K562 (cell line): Measurements from ENCODE around the gene THADA. TPM values are rescaled to one million over a fixed set of nuclear protein-coding genes. Genes with fewer than 3 reads are reported as not detected.

Experiments
- ELF1 ChIP-seq: fragments of 200-800 bp; sonication (Bioruptor generic); IDR thresholded peaks from 2 replicates; pipeline ENCODE4 v1.6.1; 2016; ENCODE audit warnings: missing genetic modification characterization, missing compliant biosample characterization
- GTF2F1 ChIP-seq: IDR thresholded peaks from 2 replicates; pipeline ENCODE4 v1.6.1; 2011; ENCODE audit warnings: low read depth, low read length, improper control_type of control experiment
- MBD2 ChIP-seq: sonication (generic); IDR thresholded peaks from 2 replicates; pipeline ENCODE4 v1.6.1; 2016; ENCODE audit warnings: low read depth, borderline replicate concordance
- MEF2A ChIP-seq: IDR thresholded peaks from 2 replicates; pipeline ENCODE4 v1.6.1; 2011; ENCODE audit warnings: low read depth, mild to moderate bottlenecking, low read length, moderate library complexity; ENCODE audit not compliant: control insufficient read depth
- MIER1 ChIP-seq: fragments of 450-650 bp; IDR thresholded peaks from 2 replicates; pipeline ENCODE4 v1.6.1; 2016; ENCODE audit warnings: antibody characterized with exemption, mild to moderate bottlenecking, low read depth
- MXI1 ChIP-seq: IDR thresholded peaks from 2 replicates; pipeline ENCODE4 v1.6.1; 2011; ENCODE audit warnings: low read depth, mild to moderate bottlenecking, improper control_type of control experiment, low read length
- NR2C2 ChIP-seq, 2 experiments: fragments of 200-800 bp in 1 of 2; sonication (Bioruptor generic) in 1 of 2; sonication (generic) in 1 of 2; formaldehyde crosslinking in 1 of 2; IDR thresholded peaks; 2 replicates each; pipeline versions ENCODE4 v1.6.1 to v1.8.0; 2016 to 2022; ENCODE audit warnings: mild to moderate bottlenecking in 1 of 2, missing compliant biosample characterization in 1 of 2, missing genetic modification characterization in 1 of 2, missing genetic modification reagents in 1 of 2
- RBFOX2 ChIP-seq: fragments of 200-400 bp; formaldehyde crosslinking; IDR thresholded peaks from 2 replicates; pipeline ENCODE4 v1.6.1; 2017; ENCODE audit warnings: low read depth, mild to moderate bottlenecking, low read length, moderate library complexity
- RBM22 ChIP-seq: fragments of 200-400 bp; formaldehyde crosslinking; IDR thresholded peaks from 2 replicates; pipeline ENCODE4 v1.6.1; 2018; ENCODE audit warnings: low read length, low read depth; ENCODE audit not compliant: poor library complexity, severe bottlenecking
- TARDBP ChIP-seq: fragments of 450-650 bp; IDR thresholded peaks from 2 replicates; pipeline ENCODE4 v1.6.1; 2016
- ZNF174 ChIP-seq: fragments of 250-450 bp; sonication (Bioruptor Pico); IDR thresholded peaks from 2 replicates; pipeline ENCODE4 v1.4.0; 2020; ENCODE audit warnings: mild to moderate bottlenecking
- polyA plus RNA-seq, 8 experiments: library from polyadenylated mRNA; depleted of rRNA in 4 of 8; stranded (reverse) in 5 of 8; unstranded in 3 of 8; fragments of >200 nt; fragmentation: Nextera tagmentation in 2 of 8; fragmentation: Illumina TruSeq in 1 of 8; extraction: Ambion mirVana in 2 of 8; extraction: Trizol in 1 of 8; gene quantifications; 2 replicates each; pipeline versions ENCODE4 v1.2.1 to v1.2.3, GENCODE V29; 2011 to 2014; ENCODE audit warnings: inconsistent platforms in 1 of 8, missing spikeins in 1 of 8
- total RNA-seq, 7 experiments: library from RNA; depleted of rRNA in 6 of 7; stranded (reverse); fragments of >200 nt in 6 of 7; fragmentation: Illumina TruSeq in 2 of 7; extraction: Trizol in 2 of 7; gene quantifications; 2 replicates each; pipeline versions ENCODE4 v1.2.1 to v1.2.3, GENCODE V29; 2011 to 2021; ENCODE audit warnings: low replicate concordance in 1 of 7
- TF ChIP-seq, protein P1 (sequence below): sonication (generic); formaldehyde crosslinking; IDR thresholded peaks from 2 replicates; pipeline ENCODE4 v1.8.1; 2023; ENCODE audit warnings: mild to moderate bottlenecking, missing genetic modification reagents
- TF ChIP-seq, protein P2 (sequence below): fragments of 150-350 bp; conservative IDR thresholded peaks from 2 replicates; pipeline ENCODE4 v1.6.1; 2014; ENCODE audit warnings: low read length
- TF ChIP-seq, protein P3 (sequence below): sonication (generic); formaldehyde crosslinking; IDR thresholded peaks from 2 replicates; pipeline ENCODE4 v1.8.1; 2023; ENCODE audit warnings: missing genetic modification reagents, mild to moderate bottlenecking, borderline replicate concordance
- TF ChIP-seq, protein P4 (sequence below): fragments of 450-650 bp; formaldehyde crosslinking; IDR thresholded peaks from 2 replicates; pipeline ENCODE4 v1.4.0; 2022; ENCODE audit warnings: mild to moderate bottlenecking, moderate library complexity
- TF ChIP-seq, protein P5 (sequence below): sonication (generic); formaldehyde crosslinking; IDR thresholded peaks from 2 replicates; pipeline ENCODE4 v1.8.1; 2023; ENCODE audit warnings: mild to moderate bottlenecking, missing genetic modification reagents, moderate library complexity

Gene THADA
- total and polyA plus RNA-seq, 9 of the 15 experiments (the other 6 are each of a cell fraction or from before 2014, with no cell fraction given): 17.8 to 34.7 (median 31.9) TPM

DNA sequence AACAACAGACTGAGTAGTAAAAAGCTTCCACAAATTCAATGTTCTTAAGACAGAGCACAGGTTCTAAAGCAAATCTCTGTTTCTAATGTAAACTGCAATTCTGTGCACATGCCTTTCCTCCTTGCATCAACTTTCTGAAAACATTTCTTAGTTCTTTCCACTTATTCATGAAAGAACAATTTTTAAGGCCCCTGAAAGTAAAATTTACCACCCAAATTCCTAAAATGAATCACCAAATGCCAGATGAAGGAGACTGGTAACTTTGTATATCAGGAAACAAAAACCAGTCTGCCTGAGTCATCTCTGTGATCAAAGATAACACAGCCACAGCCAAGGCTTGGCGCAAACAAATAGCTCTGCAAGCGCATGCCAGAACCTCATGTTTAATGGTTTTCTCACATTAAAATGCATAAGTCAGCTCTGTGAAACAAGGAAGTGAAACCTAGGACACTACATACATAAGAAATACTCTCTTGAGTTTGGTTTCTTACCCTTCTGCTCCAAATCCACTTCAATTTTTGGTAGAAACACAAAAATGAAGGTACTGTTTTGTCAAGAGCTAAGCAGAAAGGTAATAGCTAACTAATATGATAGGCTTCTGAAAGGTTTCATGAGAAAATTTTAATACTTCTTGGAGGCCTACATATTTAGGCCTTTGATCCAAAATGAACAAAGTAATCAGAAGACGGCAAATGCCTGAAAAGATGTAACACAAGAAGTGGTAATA, 169.4 kb downstream of the THADA start (continued):
- TF ChIP-seq, protein P1, sequence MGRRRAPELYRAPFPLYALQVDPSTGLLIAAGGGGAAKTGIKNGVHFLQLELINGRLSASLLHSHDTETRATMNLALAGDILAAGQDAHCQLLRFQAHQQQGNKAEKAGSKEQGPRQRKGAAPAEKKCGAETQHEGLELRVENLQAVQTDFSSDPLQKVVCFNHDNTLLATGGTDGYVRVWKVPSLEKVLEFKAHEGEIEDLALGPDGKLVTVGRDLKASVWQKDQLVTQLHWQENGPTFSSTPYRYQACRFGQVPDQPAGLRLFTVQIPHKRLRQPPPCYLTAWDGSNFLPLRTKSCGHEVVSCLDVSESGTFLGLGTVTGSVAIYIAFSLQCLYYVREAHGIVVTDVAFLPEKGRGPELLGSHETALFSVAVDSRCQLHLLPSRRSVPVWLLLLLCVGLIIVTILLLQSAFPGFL: no peak
- TF ChIP-seq, protein P2, sequence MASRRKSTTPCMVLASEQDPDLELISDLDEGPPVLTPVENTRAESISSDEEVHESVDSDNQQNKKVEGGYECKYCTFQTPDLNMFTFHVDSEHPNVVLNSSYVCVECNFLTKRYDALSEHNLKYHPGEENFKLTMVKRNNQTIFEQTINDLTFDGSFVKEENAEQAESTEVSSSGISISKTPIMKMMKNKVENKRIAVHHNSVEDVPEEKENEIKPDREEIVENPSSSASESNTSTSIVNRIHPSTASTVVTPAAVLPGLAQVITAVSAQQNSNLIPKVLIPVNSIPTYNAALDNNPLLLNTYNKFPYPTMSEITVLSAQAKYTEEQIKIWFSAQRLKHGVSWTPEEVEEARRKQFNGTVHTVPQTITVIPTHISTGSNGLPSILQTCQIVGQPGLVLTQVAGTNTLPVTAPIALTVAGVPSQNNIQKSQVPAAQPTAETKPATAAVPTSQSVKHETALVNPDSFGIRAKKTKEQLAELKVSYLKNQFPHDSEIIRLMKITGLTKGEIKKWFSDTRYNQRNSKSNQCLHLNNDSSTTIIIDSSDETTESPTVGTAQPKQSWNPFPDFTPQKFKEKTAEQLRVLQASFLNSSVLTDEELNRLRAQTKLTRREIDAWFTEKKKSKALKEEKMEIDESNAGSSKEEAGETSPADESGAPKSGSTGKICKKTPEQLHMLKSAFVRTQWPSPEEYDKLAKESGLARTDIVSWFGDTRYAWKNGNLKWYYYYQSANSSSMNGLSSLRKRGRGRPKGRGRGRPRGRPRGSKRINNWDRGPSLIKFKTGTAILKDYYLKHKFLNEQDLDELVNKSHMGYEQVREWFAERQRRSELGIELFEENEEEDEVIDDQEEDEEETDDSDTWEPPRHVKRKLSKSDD: no peak
- no peak for TF ChIP-seq MIER1
- TF ChIP-seq, protein P3, sequence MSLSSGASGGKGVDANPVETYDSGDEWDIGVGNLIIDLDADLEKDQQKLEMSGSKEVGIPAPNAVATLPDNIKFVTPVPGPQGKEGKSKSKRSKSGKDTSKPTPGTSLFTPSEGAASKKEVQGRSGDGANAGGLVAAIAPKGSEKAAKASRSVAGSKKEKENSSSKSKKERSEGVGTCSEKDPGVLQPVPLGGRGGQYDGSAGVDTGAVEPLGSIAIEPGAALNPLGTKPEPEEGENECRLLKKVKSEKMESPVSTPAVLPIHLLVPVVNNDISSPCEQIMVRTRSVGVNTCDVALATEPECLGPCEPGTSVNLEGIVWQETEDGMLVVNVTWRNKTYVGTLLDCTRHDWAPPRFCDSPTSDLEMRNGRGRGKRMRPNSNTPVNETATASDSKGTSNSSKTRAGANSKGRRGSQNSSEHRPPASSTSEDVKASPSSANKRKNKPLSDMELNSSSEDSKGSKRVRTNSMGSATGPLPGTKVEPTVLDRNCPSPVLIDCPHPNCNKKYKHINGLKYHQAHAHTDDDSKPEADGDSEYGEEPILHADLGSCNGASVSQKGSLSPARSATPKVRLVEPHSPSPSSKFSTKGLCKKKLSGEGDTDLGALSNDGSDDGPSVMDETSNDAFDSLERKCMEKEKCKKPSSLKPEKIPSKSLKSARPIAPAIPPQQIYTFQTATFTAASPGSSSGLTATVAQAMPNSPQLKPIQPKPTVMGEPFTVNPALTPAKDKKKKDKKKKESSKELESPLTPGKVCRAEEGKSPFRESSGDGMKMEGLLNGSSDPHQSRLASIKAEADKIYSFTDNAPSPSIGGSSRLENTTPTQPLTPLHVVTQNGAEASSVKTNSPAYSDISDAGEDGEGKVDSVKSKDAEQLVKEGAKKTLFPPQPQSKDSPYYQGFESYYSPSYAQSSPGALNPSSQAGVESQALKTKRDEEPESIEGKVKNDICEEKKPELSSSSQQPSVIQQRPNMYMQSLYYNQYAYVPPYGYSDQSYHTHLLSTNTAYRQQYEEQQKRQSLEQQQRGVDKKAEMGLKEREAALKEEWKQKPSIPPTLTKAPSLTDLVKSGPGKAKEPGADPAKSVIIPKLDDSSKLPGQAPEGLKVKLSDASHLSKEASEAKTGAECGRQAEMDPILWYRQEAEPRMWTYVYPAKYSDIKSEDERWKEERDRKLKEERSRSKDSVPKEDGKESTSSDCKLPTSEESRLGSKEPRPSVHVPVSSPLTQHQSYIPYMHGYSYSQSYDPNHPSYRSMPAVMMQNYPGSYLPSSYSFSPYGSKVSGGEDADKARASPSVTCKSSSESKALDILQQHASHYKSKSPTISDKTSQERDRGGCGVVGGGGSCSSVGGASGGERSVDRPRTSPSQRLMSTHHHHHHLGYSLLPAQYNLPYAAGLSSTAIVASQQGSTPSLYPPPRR (CRISPR knock-in tag): no peak
- no peak for TF ChIP-seq RBM22
- no peak for TF ChIP-seq NR2C2 (CRISPR knock-in tag; IDR thresholded peaks at IDR 0.05)
- peak; percentile 27; the same call in 1 of the 2 replicates for TF ChIP-seq NR2C2 (tag; IDR thresholded peaks at IDR 0.05)
- no peak for TF ChIP-seq TARDBP
- TF ChIP-seq MXI1: no peak
- TF ChIP-seq, protein P4, sequence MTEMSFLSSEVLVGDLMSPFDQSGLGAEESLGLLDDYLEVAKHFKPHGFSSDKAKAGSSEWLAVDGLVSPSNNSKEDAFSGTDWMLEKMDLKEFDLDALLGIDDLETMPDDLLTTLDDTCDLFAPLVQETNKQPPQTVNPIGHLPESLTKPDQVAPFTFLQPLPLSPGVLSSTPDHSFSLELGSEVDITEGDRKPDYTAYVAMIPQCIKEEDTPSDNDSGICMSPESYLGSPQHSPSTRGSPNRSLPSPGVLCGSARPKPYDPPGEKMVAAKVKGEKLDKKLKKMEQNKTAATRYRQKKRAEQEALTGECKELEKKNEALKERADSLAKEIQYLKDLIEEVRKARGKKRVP (CRISPR knock-in tag): 0 out of 2 replicates have a peak, but pooled peaks have one; percentile 3
- no peak for TF ChIP-seq RBFOX2
- TF ChIP-seq MEF2A: no peak
- TF ChIP-seq GTF2F1: no peak
- TF ChIP-seq MBD2: peak; percentile 32; the same call in 1 of the 2 replicates
- TF ChIP-seq ZNF174 (CRISPR knock-in tag): no peak
- TF ChIP-seq ELF1 (tag): peak; percentile 80
- TF ChIP-seq, protein P5, sequence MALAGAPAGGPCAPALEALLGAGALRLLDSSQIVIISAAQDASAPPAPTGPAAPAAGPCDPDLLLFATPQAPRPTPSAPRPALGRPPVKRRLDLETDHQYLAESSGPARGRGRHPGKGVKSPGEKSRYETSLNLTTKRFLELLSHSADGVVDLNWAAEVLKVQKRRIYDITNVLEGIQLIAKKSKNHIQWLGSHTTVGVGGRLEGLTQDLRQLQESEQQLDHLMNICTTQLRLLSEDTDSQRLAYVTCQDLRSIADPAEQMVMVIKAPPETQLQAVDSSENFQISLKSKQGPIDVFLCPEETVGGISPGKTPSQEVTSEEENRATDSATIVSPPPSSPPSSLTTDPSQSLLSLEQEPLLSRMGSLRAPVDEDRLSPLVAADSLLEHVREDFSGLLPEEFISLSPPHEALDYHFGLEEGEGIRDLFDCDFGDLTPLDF (CRISPR knock-in tag): no peak
